Gastrocnemius medialis (tissue), 4 donors: ENCODE measurements around the gene TPRA1. TPM values are rescaled to one million over a fixed set of nuclear protein-coding genes. Genes with fewer than 3 reads are reported as not detected.

Source experiments
- ATAC-seq, 2 donors: fragments of 150-250 bp; one replicate each; pipeline ENCODE4 v1.9.1; 2016
- DNase-seq, 2 donors: peaks; one replicate each; pipeline ENCODE4 v3.0.0-alpha.2; 2019
- H3K27ac ChIP-seq, 4 donors: fragments of 200-600 bp; sonication (generic); 1 replicate in 1 of 4; 2 replicates in 3 of 4; pipeline ENCODE4 v1.5.1; 2016 to 2018; ENCODE audit warnings: mild to moderate bottlenecking in 2 of 4, moderate library complexity in 1 of 4
- H3K27me3 ChIP-seq, 3 donors: fragments of 200-600 bp; sonication (generic) in 2 of 3; 1 replicate in 1 of 3; 2 replicates in 2 of 3; pipeline versions ENCODE4 v1.5.1 to v1.6.0; 2016 to 2019; ENCODE audit warnings: mild to moderate bottlenecking in 1 of 3, moderate library complexity in 1 of 3
- H3K36me3 ChIP-seq, 2 donors: fragments of 200-600 bp; sonication (generic) in 1 of 2; one replicate each; pipeline ENCODE4 v1.5.1; 2017 to 2018
- H3K4me1 ChIP-seq, 2 donors: fragments of 200-600 bp; sonication (generic) in 1 of 2; one replicate each; pipeline ENCODE4 v1.5.1; 2016 to 2017; ENCODE audit warnings: mild to moderate bottlenecking in 2 of 2
- H3K4me3 ChIP-seq, 4 donors: fragments of 200-600 bp; sonication (generic) in 3 of 4; 1 replicate in 1 of 4; 2 replicates in 3 of 4; pipeline ENCODE4 v1.5.1; 2016 to 2019; ENCODE audit warnings: mild to moderate bottlenecking in 2 of 4
- H3K9me3 ChIP-seq, 3 donors: fragments of 200-600 bp; sonication (generic) in 2 of 3; 1 replicate in 1 of 3; 2 replicates in 2 of 3; pipeline ENCODE4 v1.5.1; 2016 to 2019
- CTCF ChIP-seq, 5 experiments: fragments of 450-650 bp in 3 of 5; fragments of 200-600 bp in 2 of 5; sonication (generic) in 2 of 5; IDR thresholded peaks in 4 of 5; conservative IDR thresholded peaks in 1 of 5; 1 replicate in 4 of 5; 2 replicates in 1 of 5; pipeline ENCODE4 v1.5.1; 2016 to 2019; ENCODE audit warnings: antibody characterized with exemption in 5 of 5, mild to moderate bottlenecking in 3 of 5, moderate library complexity in 3 of 5
- POLR2A ChIP-seq, 2 donors: fragments of 450-650 bp; IDR thresholded peaks; one replicate each; pipeline ENCODE4 v1.6.1; 2017; ENCODE audit warnings: antibody characterized with exemption in 2 of 2, mild to moderate bottlenecking in 2 of 2, moderate library complexity in 2 of 2
- in situ Hi-C, 4 donors: fragments of 200-750 bp; cut with MboI; loops; one replicate each; pipeline versions ENCODE4 v1.15.0 to v1.8.0; 2017; ENCODE audit warnings: low sequenced_read_pairs in 4 of 4
- intact Hi-C: fragments of 100-400 bp; cut with DNase I; formaldehyde crosslinking; loops from one replicate; pipeline ENCODE4 v1.15.1; 2023; ENCODE audit warnings: low total_unique reads
- total RNA-seq, 4 donors: library from RNA; depleted of rRNA; stranded (reverse); fragments of >200 nt; gene quantifications; one replicate each; pipeline versions ENCODE4 v1.1.0 to v1.2.3, GENCODE V29; 2016

Gene TPRA1
- total RNA-seq, 4 donors from 2014 or later = 29.2 to 42.1 (median 31.1) TPM

DNA sequence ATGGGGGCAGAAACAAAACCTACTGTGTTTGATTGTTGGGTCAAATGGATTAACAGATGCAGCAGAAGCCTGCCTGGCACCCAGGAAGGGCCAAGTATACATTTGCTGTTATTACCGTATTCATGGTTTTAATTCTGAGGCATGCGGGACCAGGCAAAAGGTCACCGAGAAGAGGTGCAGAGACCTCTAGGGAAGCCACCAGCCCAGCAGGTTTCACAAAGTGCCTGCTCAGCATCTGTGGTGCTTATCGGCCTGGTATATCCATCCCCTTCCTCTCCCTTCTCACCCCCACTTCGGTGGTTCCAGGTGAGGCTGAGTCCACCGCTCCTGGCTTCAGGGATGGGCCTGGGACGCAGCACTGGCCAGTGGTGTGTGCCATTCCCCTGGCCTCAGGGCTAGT, 13.1 kb downstream of the TPRA1 start:
- Histone ChIP-seq H3K36me3 (peaks cover 0 to 18% of the 10 kb centered on the region in 2 donors), H3K4me3 (no peak overlapping the region), H3K27me3 (no peaks in the 10 kb centered on the region), H3K4me1 (peaks cover 0 to 6% of the 10 kb centered on the region in 2 donors), H3K27ac (no peak overlapping the region), H3K9me3 (no peaks in the 10 kb centered on the region)
- DNase-seq (no peak), ATAC-seq (no peak)
- TF ChIP-seq POLR2A (IDR thresholded peaks at IDR 0.05) (no peak), CTCF (IDR thresholded peaks at IDR 0.05 in 4 of 5, conservative IDR thresholded peaks at IDR 0.05 in 1 of 5) (no peak)
- intact Hi-C loops = loop anchor here (10.0 kb wide), 1 partner anchor 397 kb away; no protein-coding TSS in a partner anchor
- in situ Hi-C loops = loop anchor here in 1 of 4 donors (10.0 kb wide), 1 partner anchor 257 kb away; no protein-coding TSS in a partner anchor

- Histone ChIP-seq H3K27ac (no peak overlapping the region), H3K27me3 (no peaks in the 10 kb centered on the region), H3K9me3 (no peaks in the 10 kb centered on the region), H3K36me3 (peaks cover 0 to 39% of the 10 kb centered on the region in 2 donors), H3K4me3 (no peak overlapping the region), H3K4me1 (peaks cover 0 to 6% of the 10 kb centered on the region in 2 donors)
- in situ Hi-C loops = loop anchor here in 1 of 4 donors (10.0 kb wide), 1 partner anchor 260 kb away; no protein-coding TSS in a partner anchor
- ATAC-seq (peak; percentile 92 to 97), DNase-seq (peak; percentile 61 to 85)
- peak; percentile 94 to 98 (median 96) for TF ChIP-seq CTCF (IDR thresholded peaks at IDR 0.05 in 4 of 5, conservative IDR thresholded peaks at IDR 0.05 in 1 of 5)
- no peak for TF ChIP-seq POLR2A (IDR thresholded peaks at IDR 0.05)
- intact Hi-C loops = loop anchor here (1.0 to 10.0 kb wide), 3 partner anchors 15 to 400 kb away; partner anchors contain the start of gene TPRA1
These were observed 15.4 kb downstream of the TPRA1 start for GRCh38 chr3:127574880-127575878.

DNA sequence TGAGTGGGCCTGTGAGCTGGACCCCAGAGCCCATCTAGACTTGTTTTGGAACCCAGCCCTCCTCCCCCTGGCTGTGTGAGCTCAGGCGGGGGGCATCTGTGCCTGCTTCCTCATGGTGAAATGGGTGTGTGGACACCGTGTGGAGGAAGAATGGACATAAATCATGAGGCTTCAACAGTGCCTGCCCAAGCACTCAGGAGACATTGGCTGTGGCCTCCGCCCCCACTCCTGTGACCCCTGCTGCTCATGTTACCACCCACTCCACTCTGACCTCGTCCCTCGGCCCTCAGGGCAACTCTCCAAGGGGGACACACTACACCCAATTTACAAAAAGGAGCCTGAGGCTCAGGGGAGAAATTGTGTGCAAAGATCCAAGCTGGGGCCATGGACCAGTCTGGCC, 16.6 kb downstream of the TPRA1 start:
- no peak overlapping the region for H3K27ac ChIP-seq
- no peaks in the 10 kb centered on the region for H3K9me3 ChIP-seq
- H3K4me1 ChIP-seq = peaks cover 0 to 6% of the 10 kb centered on the region in 2 donors
- intact Hi-C loops = loop anchor here (10.0 kb wide), 1 partner anchor 401 kb away; no protein-coding TSS in a partner anchor
- no peaks in the 10 kb centered on the region for H3K27me3 ChIP-seq
- ATAC-seq (no peak), DNase-seq (no peak)
- H3K36me3 ChIP-seq = peaks cover 0 to 41% of the 10 kb centered on the region in 2 donors
- in situ Hi-C loops = loop anchor here in 1 of 4 donors (10.0 kb wide), 1 partner anchor 261 kb away; no protein-coding TSS in a partner anchor
- no peak for TF ChIP-seq POLR2A (IDR thresholded peaks at IDR 0.05)
- TF ChIP-seq CTCF (IDR thresholded peaks at IDR 0.05 in 4 of 5, conservative IDR thresholded peaks at IDR 0.05 in 1 of 5) = no peak
- no peak overlapping the region for H3K4me3 ChIP-seq

GRCh38 chr3:127573401-127573800, 17.1 kb downstream of the TPRA1 start:
- H3K36me3 ChIP-seq = peaks cover 0 to 41% of the 10 kb centered on the region in 2 donors
- peaks cover 0 to 6% of the 10 kb centered on the region in 2 donors for H3K4me1 ChIP-seq
- DNase-seq = no peak
- intact Hi-C loops = loop anchor here (10.0 kb wide), 1 partner anchor 401 kb away; no protein-coding TSS in a partner anchor
- H3K27me3 ChIP-seq = no peaks in the 10 kb centered on the region
- TF ChIP-seq CTCF (IDR thresholded peaks at IDR 0.05 in 4 of 5, conservative IDR thresholded peaks at IDR 0.05 in 1 of 5) = no peak
- TF ChIP-seq POLR2A (IDR thresholded peaks at IDR 0.05) = no peak
- H3K4me3 ChIP-seq = no peak overlapping the region
- no peak for ATAC-seq
- in situ Hi-C loops = loop anchor here in 1 of 4 donors (10.0 kb wide), 1 partner anchor 261 kb away; no protein-coding TSS in a partner anchor
- no peaks in the 10 kb centered on the region for H3K9me3 ChIP-seq
- H3K27ac ChIP-seq = no peak overlapping the region
